OCI-LY7 (cell line): ENCODE data around the gene ITPKB.
A peak's percentile ranks its signal among the peaks of the same experiment; 100 is the strongest.

ENCODE experiments used
- CTCF ChIP-seq: fragments of 200-600 bp; sonication (generic); conservative IDR thresholded peaks from 2 replicates; pipeline ENCODE4 v1.5.1; 2014; ENCODE audit warnings: mild to moderate bottlenecking, antibody characterized with exemption, low read length, moderate library complexity, mixed read lengths
- EZH2phosphoT487 ChIP-seq: fragments of 200-600 bp; sonication (generic); IDR thresholded peaks from 2 replicates; pipeline ENCODE4 v1.6.1; 2018; ENCODE audit warnings: low read depth, borderline replicate concordance, mild to moderate bottlenecking, mixed run types, antibody characterized with exemption, low read length, moderate library complexity, mixed read lengths

- TF ChIP-seq CTCF (peak; percentile 99), EZH2phosphoT487 (no peak)
Observed at GRCh38 chr1:226626577-226626956, 112.5 kb downstream of the ITPKB start.
